Activated CD4-positive, alpha-beta T cell treated with anti-CD3 and anti-CD28 coated beads for 4 hours (primary cell): ENCODE measurements around the gene SPATS2.
A peak's percentile ranks its signal among the peaks of the same experiment; 100 is the strongest.
"Not testable (repeated sequence)": the region's sequence is repeated elsewhere in the genome, so short reads cannot be mapped to it uniquely, and the experiment has no call there.

ENCODE experiments used
- DNase-seq, 2 donors: peaks; one replicate each; pipeline ENCODE4 v3.0.0-alpha.2; 2020

SPATS2 gene

DNA sequence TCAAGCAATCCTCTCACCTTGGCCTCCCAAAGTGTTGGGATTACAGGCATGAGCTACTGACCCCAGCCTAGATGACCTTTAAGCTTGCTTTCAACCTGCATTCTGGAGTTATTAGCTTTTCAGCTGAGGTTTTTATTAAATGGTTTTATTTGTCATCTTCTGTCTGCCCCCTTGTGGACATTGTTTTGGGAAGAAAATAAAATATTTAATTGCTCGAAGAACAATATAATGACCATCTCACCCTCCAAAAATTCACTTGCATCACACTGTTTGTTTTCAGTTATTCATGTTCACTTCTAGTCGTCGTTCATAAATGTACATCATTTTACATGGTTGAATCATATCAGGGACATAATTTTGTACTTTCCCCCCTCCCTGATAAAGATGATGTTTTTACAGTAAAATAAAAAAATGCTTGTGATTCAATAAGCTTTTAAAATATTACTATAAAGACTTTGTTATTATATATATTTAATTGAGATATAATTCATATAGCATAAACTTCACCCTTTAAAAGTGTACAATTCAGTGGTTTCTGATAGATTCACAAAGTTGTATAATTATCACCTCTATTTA lies 10.1 kb upstream of the SPATS2 start:
- DNase-seq: no peak

GRCh38 chr12:49358483-49359141 lies 8.7 kb upstream of the SPATS2 start:
- peak; percentile 41 to 52 for DNase-seq

GRCh38 chr12:49359671-49360070 lies 7.6 kb upstream of the SPATS2 start:
- DNase-seq: no peak

- no peak for DNase-seq
These were observed 5.2 kb upstream of the SPATS2 start for GRCh38 chr12:49362077-49362476.

GRCh38 chr12:49364989-49365388 lies 2.3 kb upstream of the SPATS2 start:
- no peak for DNase-seq

- no peak for DNase-seq
These were observed 1.7 kb upstream of the SPATS2 start for GRCh38 chr12:49365542-49365941.

DNA sequence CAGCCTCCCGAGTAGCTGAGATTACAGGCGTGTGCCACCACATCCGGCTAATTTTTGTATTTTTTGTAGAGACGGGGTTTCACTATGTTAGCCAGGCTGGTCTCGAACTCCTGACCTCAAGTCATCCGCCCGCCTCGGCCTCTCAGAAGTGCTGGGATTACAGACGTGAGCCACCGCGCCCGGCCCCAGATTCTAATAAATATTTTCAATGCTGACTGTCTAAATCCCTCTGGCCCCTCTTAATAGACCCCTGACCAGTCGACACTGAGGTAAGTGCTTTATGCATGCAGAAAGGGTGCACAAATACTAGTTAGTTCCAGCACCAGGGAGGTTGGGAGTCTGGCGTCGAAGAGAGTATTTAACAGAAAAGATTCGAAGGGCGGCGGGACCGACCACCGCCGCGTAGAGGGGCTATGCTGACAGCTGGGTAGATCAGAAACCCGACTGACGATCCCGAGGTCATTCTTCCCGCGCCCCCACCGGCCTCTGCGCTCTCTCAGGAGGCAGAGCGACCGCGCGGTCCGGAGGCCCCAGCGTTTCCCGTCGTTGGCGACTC lies 1.1 kb upstream of the SPATS2 start:
- peak in 1 of 2 donors; percentile 26 for DNase-seq

- DNase-seq: peak; percentile 76 to 80
These were observed 446 bp upstream of the SPATS2 start for GRCh38 chr12:49366652-49367380.

DNA sequence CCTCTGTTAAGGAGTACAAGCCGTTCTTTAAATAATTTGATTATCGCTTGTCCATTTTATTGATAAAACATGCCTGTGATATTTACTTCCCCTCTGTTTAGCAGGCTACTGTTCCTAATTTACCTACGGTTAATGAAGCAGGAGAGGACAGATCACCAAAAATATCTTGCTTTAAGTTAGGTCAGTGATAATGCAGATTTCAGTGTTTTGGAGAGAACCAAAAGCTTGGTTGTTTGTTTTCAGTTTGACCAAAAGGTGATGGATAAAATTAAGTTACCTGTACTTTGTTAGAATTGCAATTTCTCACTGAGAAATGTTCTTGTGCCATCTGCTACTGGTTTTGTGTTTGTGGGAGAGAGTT lies 958 bp downstream of the SPATS2 start:
- no peak for DNase-seq

GRCh38 chr12:49369411-49370145 lies 2.3 kb downstream of the SPATS2 start:
- no peak for DNase-seq

DNA sequence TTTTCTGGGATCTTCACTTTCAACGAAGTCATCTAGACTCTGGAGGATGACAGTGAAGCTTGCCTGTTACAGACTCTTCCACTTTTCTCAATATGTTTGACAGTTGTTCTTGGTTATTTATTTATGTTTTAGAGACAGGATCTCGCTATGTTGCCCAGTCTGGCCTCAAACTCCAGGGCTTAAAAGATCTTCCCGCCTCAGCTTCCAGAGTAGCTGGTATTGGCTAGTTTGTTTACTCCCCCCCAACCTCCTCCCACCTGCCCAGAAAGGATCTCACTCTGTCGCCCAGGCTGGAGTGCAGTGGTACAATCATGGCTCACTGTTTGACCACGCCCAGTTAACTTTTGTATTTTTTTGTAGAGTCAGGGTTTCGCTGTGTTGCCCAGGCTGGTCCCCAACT lies 3.3 kb downstream of the SPATS2 start:
- no peak for DNase-seq

DNA sequence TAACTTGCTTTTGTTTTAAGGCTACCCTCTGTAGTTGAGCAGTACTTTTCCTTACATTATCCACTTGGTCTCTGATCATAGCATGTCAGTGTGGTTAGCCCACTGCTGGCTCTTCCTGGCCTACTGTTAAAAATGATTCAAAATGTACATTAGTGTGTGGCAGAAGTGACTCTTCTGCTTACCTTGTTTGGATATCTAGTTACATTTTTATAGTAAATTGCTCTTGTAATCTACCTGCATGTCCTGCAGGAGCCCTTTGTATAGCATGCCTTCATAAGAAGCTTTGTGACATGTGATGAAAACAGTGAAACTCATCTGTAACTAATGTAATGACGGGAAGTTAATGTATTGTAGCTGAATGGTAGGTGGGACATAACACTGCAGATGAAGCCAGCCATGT lies 8.1 kb downstream of the SPATS2 start:
- no peak for DNase-seq

DNA sequence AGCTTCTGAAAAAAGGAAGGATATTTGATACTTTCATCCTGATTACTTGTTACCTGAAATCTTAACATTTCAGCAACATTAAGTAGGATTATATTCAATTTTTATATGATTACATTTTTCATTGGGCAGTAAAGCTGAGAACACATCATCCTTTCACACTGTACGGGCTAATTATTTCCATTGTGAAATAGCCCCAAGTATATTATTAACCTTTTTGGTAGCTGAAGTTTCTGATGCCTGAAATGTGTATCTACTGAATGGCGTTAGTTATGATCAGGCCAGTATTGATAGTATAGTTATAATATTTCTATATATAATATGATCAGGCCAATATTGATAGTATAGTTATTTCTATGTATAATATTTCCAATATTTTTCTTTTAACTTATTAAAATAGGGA lies 10.1 kb downstream of the SPATS2 start:
- no peak for DNase-seq

- not testable (repeated sequence) for DNase-seq
These were observed 12.9 kb downstream of the SPATS2 start for GRCh38 chr12:49380184-49380583.

- peak; percentile 49 to 69 for DNase-seq
These were observed 21.6 kb downstream of the SPATS2 start for GRCh38 chr12:49388682-49389386.

GRCh38 chr12:49389387-49389703 lies 22.1 kb downstream of the SPATS2 start:
- DNase-seq: no peak

GRCh38 chr12:49397000-49397399 lies 29.7 kb downstream of the SPATS2 start:
- no peak for DNase-seq

DNA sequence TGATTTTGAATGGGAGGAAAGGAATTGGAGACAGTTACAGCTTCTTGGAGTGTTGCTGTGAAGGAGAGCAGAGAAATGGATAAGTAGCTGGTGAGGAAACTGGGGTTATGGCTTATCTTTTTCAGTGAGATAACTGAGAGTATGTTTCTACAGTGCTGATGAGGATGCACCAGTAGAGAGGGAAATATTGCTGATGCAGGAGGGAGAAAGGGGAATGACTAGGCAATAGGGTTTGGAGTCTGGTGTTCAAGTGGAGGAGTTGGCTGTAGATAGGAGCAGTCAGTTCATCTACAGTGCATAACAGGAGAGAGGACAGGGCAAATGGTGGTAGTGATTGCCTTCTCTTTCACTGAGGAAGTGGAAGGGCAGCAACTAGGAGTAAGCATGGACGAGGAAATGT lies 33.0 kb downstream of the SPATS2 start:
- DNase-seq: no peak

DNA sequence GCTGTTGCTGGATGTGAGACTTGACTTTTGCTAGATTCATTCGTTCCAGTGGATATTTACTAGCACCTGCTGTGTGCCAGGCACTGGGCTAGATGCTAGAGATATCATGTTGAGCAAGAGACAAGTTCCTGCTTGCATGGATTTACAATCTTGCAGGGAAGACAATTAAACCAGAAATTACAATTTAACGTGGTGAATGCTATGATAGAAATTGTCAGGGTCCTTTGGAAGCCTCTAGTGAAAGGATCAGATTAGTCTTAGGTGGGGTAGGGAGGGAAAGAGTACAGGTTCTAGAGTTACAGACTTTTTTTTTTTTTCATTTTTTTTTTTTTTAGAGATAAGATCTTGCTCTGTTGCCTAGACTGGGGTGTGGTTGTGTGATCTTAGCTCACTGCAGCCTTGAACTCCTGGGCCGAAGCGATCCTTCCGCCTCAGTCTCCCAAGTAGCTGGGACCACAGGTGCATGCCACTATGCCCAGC lies 36.7 kb downstream of the SPATS2 start:
- DNase-seq: no peak

GRCh38 chr12:49404956-49405355 lies 37.7 kb downstream of the SPATS2 start:
- no peak for DNase-seq

GRCh38 chr12:49410818-49411217 lies 43.6 kb downstream of the SPATS2 start:
- DNase-seq: no peak

DNA sequence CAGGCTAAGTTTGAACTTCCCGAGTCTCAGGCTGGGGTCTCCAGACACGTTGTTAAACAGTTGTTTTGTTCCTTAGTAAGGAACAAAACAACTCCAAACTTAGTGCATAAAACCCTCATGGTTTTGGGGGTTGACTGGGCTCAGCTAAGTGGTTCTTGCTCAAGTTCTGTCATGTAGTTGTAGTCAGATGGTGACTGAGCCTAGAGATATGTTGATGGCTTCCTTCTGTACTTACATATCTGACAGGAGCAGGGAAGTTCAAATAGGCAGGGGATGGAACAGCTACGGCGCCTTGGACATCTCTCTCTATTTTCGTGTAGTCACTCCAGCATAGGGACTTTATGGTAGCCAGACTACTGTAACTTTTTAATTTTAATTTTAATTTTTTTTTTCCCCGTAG lies 45.7 kb downstream of the SPATS2 start:
- DNase-seq: no peak

DNA sequence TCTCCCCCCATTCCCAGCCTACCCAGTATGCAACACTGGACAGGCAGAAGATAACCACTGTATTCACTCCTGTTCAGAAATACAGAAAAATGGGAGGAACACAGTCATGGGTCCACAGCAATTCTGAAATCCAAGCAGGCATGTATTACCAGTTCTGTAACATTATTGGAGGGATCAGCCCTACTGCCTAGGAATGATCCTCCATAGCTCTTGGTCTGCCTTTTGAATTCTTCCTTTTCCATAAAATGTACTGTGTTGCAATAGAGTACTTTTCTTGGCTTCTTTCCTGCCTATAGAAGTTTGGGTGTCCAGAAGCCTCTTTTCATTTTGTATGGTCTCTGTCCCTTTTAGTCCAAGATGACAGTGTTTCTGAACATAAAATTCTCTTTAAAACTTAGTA lies 46.5 kb downstream of the SPATS2 start:
- DNase-seq: no peak
